Spleen (tissue), 7 donors: ENCODE data around the gene ST6GAL2.

Source experiments
- POLR2A ChIP-seq, 3 donors: fragments of 450-650 bp; IDR thresholded peaks; one replicate each; pipeline ENCODE4 v1.5.1; 2017; ENCODE audit warnings: antibody characterized with exemption in 3 of 3, mild to moderate bottlenecking in 1 of 3
- POLR2AphosphoS5 ChIP-seq, 3 donors: sonication (generic); formaldehyde crosslinking; IDR thresholded peaks; one replicate each; pipeline ENCODE4 v1.5.1; 2017; ENCODE audit warnings: antibody characterized with exemption in 3 of 3
- TF ChIP-seq, protein P1 (sequence below), 11 experiments: fragments of 200-600 bp in 7 of 11; fragments of 450-650 bp in 4 of 11; sonication (generic) in 4 of 11; IDR thresholded peaks in 8 of 11; conservative IDR thresholded peaks in 3 of 11; 1 replicate in 7 of 11; 2 replicates in 4 of 11; pipeline versions ENCODE4 v1.4.0 to v1.8.0; 2016 to 2021; ENCODE audit warnings: antibody characterized with exemption in 11 of 11, inconsistent platforms in 4 of 11, mild to moderate bottlenecking in 1 of 11
- donor health status: DM: no; HTN: no; CAD: no; lungs with moderate emphysema.
- donor health status: DM: no; HTN: no; CAD: no.
- donor health status: DM: no; HTN: no; CAD: no.

DNA sequence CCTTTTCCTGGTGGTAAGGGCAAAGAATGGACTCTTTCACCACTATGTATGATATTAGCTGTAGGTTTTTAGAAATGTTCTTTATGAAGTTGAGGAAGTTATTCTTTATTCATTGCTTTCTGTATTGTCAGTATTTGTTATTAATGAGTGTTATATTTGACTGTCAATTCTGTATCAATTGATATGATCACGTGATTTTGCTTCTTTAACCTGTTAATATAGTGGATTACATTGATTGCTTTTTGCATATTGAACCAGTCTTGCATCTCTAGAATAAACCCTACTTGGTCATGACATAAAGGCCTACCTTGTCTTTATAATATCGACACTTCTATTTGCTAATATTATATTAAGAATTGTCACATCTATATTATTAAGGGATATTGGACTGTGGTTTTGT is 18.3 kb upstream of the ST6GAL2 start:
- TF ChIP-seq, protein P1, sequence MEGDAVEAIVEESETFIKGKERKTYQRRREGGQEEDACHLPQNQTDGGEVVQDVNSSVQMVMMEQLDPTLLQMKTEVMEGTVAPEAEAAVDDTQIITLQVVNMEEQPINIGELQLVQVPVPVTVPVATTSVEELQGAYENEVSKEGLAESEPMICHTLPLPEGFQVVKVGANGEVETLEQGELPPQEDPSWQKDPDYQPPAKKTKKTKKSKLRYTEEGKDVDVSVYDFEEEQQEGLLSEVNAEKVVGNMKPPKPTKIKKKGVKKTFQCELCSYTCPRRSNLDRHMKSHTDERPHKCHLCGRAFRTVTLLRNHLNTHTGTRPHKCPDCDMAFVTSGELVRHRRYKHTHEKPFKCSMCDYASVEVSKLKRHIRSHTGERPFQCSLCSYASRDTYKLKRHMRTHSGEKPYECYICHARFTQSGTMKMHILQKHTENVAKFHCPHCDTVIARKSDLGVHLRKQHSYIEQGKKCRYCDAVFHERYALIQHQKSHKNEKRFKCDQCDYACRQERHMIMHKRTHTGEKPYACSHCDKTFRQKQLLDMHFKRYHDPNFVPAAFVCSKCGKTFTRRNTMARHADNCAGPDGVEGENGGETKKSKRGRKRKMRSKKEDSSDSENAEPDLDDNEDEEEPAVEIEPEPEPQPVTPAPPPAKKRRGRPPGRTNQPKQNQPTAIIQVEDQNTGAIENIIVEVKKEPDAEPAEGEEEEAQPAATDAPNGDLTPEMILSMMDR (IDR thresholded peaks at IDR 0.05 in 8 of 11, conservative IDR thresholded peaks at IDR 0.05 in 3 of 11), result no peak
- TF ChIP-seq POLR2AphosphoS5 (IDR thresholded peaks at IDR 0.05) (no peak), POLR2A (IDR thresholded peaks at IDR 0.05) (no peak)
